Right forelimb (tissue), 1 donor: ENCODE measurements around the gene RPS15A.
"Not testable (repeated sequence)": the region's sequence is repeated elsewhere in the genome, so short reads cannot be mapped to it uniquely, and the experiment has no call there.

Source experiments
- DNase-seq: peaks from one replicate; pipeline ENCODE4 v3.0.0-alpha.2; 2018

The RPS15A gene

GRCh38 chr16:18796377-18796776 lies 6.2 kb upstream of the RPS15A start:
- no peak for DNase-seq

DNA sequence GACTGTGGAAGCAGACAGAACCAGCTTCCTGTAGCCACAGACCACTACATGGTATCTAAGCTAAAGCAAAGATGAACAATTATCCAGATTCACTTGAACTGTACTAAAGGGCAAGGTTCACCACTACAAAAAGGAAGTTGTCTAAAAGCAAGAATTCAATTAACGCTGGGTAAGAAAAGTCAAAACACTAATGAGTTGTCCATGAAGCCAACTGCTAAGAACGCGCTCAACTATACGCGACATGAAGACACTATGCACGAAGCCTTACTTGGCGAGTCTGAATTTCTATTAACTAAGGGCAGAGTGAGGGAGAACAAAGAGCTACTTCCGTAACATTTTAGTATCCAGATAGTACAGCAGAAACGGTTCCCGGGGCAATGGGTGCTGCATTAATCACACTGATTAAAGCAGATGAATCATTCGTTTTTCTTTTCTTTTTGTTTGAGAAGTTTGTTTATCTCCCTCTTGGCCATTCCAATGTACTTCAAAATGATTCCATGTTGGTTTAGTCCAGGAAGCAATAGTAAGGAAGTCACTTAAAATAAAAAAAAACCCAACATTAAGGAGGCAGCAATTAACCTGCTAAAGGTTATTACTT lies 2.8 kb upstream of the RPS15A start:
- no peak for DNase-seq

- no peak for DNase-seq
Observed at GRCh38 chr16:18789515-18789849, 652 bp downstream of the RPS15A start.

DNA sequence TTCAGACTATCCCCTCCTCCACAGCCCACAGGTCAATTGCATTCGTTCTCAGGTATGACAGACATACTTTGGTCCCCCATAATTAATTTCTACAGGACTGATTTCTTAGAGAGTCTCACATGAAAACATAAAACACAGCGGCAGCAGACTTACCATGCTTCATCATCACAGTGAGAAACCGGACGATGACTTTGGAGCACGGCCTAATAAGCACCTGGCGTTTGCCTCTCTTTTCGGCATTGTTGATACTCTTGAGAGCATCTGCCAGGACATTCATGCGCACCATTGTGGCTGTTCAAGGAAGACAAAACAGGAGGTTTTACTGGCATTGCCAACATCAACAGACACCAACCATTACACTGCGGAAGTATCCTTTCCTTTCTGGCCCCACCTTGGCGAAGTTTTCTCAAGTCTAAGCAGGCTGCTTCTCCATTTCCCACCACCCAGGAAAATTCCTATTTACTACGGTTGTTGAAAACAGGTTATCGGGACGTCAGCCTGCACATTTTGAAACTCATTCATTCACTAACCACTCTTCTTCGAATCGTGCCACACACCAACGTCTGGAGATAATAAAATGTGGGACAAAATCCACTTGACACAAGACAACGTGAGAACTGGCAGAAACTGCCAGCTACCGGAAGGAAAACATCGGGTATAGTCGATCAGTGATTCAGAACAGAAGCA lies 1.2 kb downstream of the RPS15A start:
- DNase-seq = no peak

GRCh38 chr16:18784917-18785623 lies 5.1 kb downstream of the RPS15A start:
- DNase-seq = no peak

DNA sequence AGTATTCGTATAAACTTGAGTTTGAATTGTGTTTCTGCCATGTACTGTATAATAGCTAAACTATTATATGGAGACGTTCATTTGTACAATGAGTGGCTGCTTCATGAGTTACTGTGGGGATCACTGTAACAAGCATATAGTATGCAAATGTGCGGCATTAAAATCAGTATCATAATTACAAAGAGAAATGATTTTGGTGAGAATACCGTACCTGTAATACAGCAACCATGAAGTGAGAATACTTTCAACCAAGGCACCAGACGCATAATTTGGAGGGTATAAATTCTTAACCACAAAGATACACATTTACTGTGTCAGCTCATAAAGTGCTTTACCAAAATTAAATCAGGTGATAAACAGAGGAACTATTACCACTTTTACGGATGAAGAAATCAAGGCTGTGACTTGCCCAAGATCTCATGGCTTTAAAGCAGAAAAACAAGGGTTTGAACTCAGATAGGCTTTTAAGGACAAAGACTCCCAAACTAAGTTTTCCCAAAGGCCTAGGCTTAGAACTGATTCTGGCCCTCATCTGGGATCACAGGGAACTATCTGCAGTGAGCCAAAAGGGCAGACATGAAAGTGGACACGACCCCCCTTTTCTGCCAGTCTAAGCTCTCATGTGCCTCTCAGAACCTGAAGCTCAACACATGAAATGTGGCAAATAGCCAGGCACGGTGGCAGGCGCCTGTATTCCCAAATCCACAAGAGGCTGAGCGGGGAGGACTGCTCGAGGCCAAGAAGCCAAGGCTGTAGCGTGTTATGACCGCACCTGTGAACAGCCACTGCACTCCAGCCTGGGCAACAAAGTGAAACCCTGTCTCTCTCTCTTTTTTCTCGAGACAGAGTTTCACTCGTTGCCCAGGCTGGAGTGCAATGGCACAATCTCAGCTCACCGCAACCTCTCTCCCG lies 6.4 kb downstream of the RPS15A start:
- no peak for DNase-seq

GRCh38 chr16:18782697-18783429 lies 7.3 kb downstream of the RPS15A start:
- DNase-seq = no peak

- not testable (repeated sequence) for DNase-seq
Observed at GRCh38 chr16:18781232-18781631, 8.9 kb downstream of the RPS15A start.

DNA sequence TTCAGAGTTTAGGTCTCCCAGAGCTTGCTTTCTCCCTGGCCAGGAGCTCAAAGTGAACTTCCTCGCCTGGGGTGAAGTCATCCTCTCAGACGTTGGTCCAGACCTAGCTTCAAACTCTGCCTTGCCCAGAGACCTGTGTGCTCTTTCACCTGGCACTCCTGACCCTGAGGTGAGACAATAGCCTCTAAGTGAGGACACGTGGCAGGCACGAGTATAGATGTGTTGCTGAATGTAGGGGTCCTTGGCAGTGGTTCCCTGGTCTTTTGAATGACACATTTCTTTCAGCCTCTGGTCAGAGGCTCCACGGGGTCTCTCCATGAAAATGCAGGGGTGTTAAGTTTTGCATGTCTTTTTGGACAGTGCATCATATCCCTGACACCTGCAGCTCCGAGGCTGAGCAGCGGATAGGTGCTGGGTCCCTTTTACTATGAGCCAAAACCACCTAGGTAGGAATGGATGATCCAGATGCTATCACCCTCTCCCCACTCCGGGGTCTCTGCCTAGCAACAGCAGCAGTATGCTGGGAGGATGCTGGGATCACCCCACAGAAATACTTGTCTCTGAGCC lies 9.6 kb downstream of the RPS15A start:
- DNase-seq = not testable (repeated sequence)

GRCh38 chr16:18777664-18778063 lies 12.5 kb downstream of the RPS15A start:
- DNase-seq = not testable (repeated sequence)

DNA sequence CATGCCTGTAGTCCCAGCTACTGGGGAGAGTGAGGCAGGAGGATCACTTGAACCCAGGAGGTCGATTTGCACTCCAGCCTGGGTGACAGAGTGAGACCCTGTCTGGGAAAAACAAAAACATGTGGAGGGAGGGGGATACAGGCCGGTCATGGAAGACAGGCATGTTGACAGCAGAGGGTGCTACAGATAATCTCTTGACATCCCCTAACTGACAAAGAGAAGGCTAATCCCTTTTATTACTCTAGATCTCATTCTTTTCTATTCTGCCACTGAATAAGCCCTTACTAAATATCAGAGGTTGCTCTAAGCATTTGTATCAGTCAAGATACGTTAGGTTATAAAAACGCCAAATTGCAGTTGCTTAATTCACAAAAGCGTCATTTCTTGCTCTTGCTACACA lies 13.8 kb downstream of the RPS15A start:
- DNase-seq = not testable (repeated sequence)

DNA sequence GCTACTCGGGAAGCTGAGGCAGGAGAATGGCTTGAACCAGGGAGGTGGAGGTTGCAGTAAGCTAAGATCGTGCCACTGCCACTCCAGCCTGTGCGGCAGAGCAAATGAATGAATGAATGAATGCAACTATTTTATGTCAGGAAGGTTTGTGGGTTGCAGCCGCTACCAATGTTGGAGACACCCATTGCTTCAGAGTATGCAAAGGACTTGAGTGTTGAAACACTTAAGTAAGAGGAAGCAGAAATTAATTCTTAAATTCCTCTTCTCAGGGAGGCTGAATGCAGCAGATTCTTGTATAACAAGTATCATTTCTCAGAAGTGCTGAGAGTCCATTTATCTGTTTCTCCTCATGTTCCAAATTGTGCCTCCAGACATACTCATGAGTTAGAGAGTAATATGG lies 15.5 kb downstream of the RPS15A start:
- DNase-seq = not testable (repeated sequence)

DNA sequence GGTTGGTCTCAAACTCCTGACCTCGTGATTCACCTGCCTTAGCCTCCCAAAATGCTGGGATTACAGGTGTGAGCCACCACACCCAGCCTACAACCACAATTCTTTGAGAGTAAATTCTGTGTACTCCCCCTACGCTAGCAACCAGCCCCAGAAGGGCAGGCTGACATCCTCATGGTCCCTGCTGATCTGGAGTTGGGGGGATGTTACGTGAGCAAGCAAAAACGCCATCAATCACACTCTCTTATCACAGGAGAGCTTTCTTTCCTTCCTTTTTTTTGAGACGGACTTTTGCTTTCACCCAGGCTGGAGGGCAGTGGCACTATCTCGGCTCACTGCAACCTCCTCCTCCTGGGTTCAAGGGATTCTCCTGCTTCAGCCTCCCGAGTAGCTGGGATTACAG lies 18.0 kb downstream of the RPS15A start:
- DNase-seq = not testable (repeated sequence)

DNA sequence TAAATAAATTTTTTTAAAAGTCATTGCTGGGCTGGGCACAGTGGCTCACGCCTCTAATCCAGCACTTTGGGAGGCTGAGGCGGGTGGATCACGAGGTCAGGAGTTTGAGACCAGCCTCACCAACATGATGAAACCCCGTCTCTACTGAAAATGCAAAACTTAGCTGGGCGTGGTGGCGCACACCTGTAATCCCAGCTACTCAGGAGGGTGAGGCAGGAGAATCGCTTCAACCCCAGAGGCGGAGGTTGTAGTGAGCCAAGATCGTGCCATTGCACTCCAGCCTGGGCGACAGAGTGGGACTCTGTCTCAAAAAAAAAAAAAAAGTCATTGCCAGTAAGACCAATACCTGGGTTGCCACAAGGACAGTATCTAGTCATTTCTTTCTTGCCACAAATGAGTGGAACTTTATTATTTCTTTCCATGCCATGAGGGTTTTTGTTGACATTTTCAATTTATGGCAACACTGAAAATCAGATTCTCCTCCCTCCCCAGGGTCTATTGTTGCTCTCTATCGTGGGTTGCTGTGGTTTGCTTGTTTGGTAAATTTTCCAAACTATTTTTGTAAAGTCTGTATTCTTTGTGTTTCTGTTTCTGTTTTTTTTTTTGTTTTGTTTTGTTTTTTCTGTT lies 19.7 kb downstream of the RPS15A start:
- not testable (repeated sequence) for DNase-seq

DNA sequence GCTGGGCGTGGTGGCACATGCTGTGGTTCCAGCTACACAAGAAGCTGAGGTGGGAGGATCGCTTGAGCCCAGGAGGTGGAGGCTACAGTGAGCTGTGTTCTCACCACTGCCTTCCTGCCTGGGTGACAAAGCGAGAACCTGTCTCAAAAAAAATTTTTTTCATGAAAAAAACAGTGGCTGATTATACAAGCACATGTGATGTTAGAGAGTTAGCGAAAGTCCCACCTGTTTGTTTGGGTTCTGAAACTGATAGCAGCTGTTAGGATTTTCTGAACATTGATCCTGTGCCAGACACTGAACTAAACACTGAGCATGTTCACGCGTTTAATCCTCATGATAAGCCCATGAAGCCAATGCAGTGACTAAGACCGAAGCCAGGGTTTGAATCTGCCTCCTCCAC lies 22.9 kb downstream of the RPS15A start:
- not testable (repeated sequence) for DNase-seq

- not testable (repeated sequence) for DNase-seq
Observed at GRCh38 chr16:18762713-18763112, 27.4 kb downstream of the RPS15A start.

DNA sequence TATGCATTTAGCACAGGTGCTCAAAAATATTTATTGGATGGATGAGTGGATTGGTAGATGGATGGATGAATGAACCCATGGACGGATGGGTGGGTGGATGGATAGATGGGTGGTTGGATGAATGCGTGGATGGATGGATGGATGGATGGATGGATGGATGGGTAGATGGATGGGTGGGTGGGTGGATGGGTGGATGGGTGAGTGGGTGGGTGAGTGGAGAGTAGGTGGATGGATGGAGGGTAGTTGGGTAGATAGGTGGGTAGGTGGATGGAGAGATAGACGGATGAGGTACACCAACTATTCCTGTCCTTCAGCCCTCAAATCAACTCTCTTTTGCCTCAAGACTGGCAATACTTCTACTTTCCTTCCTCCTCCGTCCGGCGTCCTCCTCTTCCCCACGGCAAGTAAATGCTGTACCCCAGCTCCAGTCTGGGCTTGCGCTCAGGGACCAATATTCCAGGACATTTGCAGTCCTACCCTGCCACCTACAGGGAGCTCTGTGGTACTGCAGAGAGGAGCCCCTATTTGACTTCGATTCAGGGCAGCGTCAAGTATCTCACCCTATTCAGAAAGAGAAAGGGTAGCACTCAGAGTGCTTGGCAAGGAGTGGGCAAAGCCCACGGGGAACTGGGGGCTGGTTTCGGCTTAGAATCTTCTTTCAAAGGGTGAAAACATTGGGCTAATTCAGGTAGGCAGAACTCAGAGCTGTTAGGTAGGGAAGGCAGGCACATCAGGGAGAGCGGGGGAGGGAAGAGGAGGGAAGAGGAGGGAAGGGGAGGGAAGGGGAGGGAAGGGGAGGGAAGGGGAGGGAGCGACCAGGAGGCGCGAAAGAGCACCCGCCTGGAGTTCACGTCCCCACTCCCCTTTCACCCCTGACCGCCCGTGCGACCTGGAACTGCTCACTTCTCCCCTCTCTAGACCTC lies 30.3 kb downstream of the RPS15A start:
- not testable (repeated sequence) for DNase-seq

- not testable (repeated sequence) for DNase-seq
Observed at GRCh38 chr16:18757960-18758660, 32.0 kb downstream of the RPS15A start.

GRCh38 chr16:18756639-18757038 lies 33.5 kb downstream of the RPS15A start:
- DNase-seq = not testable (repeated sequence)

DNA sequence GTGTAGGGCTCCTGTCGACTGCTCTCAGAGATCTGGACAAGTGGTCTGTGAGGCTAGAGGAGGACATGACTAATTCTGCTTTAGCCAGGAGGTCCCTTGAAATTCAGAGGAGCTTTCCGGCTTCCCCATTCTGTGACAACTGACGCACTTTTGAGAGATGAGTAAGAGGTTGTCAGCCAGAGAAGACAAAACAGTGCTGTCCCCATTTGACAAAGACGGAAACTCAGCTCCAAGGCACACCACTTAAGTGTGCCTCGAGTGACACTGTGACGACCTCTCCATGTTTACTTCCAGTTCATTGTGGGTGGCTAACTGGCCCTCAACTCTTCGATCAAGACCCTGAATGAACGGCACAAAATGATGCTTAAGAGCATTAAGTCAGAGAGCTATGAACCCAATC lies 47.3 kb downstream of the RPS15A start:
- DNase-seq = not testable (repeated sequence)
